GM12865 (cell line): Measurements from ENCODE around the gene RARS2.
A peak's percentile ranks its signal among the peaks of the same experiment; 100 is the strongest.

Experiments used
- DNase-seq: peaks from one replicate; pipeline ENCODE4 v3.0.0; 2010; ENCODE audit warnings: low read depth
- H3K4me3 ChIP-seq: 2 replicates; pipeline ENCODE4 v1.5.1; 2011; ENCODE audit warnings: mild to moderate bottlenecking, low read depth, low read length, control low read depth
- TF ChIP-seq, protein P1 (sequence below): IDR thresholded peaks from 2 replicates; pipeline ENCODE4 v1.5.1; 2011; ENCODE audit warnings: low read length, control low read depth, low read depth, inconsistent platforms; ENCODE audit not compliant: insufficient read depth; ENCODE audit errors: missing control alignments

Gene RARS2

DNA sequence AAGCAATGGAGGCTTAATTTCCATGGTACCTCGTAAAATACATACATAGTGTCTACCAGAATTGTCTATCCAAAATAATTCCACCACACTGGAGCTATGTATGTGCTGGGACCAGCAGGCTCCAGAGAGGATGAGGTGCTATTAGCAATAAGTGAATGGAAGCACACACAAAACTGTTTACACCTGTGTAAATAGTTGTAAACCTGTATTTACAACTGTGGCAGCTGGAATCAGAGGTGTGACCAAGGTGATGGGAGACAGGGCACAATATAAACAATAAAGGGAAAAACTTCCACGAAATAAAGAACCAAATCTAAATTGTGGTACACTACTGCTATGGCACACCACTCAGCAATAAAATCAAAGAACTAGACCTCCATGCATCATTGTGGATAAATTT, 14.4 kb downstream of the RARS2 start:
- TF ChIP-seq, protein P1, sequence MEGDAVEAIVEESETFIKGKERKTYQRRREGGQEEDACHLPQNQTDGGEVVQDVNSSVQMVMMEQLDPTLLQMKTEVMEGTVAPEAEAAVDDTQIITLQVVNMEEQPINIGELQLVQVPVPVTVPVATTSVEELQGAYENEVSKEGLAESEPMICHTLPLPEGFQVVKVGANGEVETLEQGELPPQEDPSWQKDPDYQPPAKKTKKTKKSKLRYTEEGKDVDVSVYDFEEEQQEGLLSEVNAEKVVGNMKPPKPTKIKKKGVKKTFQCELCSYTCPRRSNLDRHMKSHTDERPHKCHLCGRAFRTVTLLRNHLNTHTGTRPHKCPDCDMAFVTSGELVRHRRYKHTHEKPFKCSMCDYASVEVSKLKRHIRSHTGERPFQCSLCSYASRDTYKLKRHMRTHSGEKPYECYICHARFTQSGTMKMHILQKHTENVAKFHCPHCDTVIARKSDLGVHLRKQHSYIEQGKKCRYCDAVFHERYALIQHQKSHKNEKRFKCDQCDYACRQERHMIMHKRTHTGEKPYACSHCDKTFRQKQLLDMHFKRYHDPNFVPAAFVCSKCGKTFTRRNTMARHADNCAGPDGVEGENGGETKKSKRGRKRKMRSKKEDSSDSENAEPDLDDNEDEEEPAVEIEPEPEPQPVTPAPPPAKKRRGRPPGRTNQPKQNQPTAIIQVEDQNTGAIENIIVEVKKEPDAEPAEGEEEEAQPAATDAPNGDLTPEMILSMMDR, result no peak
- H3K4me3 ChIP-seq, result no peak overlapping the region
- no peak for DNase-seq

DNA sequence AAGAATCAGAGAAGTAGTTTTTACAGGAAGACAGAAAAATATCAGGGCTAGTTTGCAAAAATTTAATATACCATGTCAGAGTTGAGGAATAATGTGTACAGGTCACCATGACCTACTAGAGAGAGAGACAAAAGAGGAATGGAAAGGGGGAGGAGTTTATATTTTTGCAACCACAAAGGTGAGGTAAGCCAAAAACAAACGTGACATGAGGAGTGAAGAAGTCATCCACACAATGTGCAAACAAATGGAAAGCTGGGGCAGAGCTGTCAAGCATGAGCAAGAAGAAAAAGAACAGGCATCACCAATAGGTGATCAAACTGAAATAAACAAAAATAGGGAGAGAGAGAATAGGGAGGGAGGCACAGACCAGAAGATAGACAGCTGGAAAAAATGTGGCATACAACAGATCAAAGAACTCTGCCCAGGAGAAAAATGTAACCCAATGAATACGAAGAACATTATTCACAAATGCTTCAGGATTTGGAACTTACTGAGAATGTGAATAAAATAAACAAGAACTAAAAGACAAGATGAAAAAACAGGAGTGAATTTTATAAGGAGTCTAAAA, 15.5 kb downstream of the RARS2 start:
- H3K4me3 ChIP-seq, result no peak overlapping the region
- no peak for DNase-seq

DNA sequence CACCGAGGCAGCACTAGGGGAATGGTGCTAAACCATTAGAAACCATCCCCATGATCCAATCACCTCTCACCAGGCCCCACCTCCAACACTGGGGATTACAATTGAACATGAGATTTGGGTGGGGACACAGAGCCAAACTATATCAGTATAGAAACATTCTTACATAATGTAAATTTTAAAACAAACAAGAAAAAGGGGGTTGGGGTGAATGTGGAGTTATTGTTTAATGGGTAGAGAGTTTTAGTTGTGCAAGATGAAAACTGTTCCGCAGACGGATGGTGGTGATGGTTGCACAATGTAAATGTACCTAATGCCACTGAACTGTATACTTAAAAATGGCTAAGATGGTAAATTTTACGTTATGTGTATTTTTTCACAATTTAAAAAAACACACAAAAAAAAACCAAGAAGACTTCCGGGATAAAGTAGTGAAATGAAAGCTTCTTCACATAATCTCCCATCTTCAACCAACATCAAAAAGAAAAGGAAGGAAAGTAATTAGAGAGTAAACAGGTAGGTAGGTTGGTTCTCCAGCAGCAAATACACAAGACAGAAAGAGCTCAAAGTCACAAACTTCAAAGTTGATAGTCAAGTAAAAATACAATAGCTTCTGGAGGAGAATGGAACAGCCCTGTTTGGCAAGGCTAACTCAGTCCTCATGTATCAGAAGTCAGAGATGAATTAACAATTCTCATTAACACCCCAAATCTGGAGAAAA, 16.3 kb downstream of the RARS2 start:
- DNase-seq, result no peak
- TF ChIP-seq, protein P1, result no peak
- no peak overlapping the region for H3K4me3 ChIP-seq

More for the DNA sequence above, 15.5 kb downstream of the RARS2 start:
- TF ChIP-seq, protein P1, result no peak

DNA sequence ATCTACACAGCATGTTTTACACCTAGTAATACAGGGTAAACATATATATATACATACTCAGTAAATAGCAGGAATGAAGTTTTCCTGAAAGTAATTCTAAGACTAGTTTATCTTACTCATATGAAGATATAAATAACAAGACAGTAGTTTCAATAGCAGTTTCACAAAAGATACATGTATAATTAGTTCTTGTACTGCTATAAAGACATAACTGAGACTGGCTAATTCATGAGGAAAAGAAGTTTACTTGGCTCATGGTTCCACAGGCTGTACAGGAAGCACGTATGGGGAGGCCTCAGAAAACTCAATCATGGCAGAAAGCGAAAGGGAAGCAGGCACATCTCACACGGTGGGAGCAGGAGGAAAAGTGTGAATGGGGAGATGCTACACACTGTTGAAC, 16.9 kb downstream of the RARS2 start:
- DNase-seq, result peak; percentile 24
- TF ChIP-seq, protein P1, result no peak

DNA sequence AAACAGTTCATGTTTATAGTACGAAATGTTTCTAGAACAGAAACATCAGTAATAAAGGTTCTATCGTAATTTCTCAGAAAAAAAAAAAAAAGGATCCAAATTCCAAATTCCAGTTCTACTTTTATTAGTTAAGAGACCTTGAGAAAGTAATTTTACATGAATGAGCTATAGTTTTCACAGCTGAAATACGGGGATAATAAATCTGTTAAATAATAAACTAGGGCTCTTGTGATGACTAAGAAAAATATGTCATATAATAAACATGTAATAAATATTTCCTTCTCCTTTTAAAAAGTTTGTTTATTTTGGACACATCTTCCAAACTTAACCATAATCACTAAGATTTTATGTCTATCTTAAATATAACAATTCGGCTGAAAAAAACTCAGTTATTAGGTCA, 17.8 kb downstream of the RARS2 start:
- no peak for DNase-seq
- TF ChIP-seq, protein P1, result no peak

More for the DNA sequence above, 16.9 kb downstream of the RARS2 start:
- H3K4me3 ChIP-seq, result no peak overlapping the region

DNA sequence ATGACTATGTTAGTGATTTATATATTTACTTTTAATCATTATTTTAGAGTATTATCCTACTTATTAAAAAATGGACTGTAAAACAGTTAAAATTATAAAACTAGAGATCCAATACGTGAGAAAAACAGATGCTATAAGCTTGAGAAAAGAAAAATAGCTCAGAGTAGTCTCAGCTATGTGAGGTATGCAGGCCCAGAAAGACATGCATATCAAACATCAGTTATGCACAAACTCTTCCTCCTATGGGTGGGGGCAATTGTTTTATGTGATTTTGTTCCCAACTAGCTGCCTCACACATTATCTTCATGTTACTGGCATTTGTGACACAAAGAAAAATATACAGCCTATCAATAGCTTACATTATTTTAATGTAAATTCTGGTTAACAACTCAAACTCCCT, 28.8 kb downstream of the RARS2 start:
- TF ChIP-seq, protein P1, result no peak
- no peak overlapping the region for H3K4me3 ChIP-seq
- DNase-seq, result no peak

More for the DNA sequence above, 17.8 kb downstream of the RARS2 start:
- no peak overlapping the region for H3K4me3 ChIP-seq
